GM12872 (cell line): Measurements from ENCODE around the gene FUT8.

Source experiments
- CTCF ChIP-seq: IDR thresholded peaks from 3 replicates; pipeline ENCODE4 v1.5.1; 2011; ENCODE audit warnings: low read depth, mild to moderate bottlenecking, low read length, moderate library complexity; ENCODE audit not compliant: insufficient read depth

Gene FUT8

GRCh38 chr14:65783101-65783500 lies 370.6 kb downstream of the FUT8 start:
- no peak for TF ChIP-seq CTCF

- TF ChIP-seq CTCF, result no peak
Measured at GRCh38 chr14:65783576-65783975, 371.0 kb downstream of the FUT8 start.

DNA sequence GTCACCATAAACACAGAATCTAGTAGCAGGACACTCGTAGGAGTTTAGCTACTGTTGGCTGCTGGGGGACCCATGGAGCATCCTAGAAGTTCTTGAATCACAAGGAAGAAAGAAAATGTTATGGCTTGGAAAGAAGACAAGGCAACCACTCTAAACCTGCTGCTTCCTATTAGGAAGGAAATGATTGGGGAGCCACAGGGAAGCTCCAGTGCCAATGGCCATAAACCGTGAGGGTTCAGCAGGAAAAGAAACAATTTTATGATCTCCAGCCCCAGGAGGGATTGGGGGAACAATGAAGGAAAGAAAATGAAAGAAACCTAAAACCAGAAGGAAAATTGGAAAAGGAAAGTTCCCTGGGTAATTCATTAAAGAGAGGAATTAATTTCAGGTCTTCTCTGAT lies 372.0 kb downstream of the FUT8 start:
- TF ChIP-seq CTCF, result no peak

- no peak for TF ChIP-seq CTCF
Measured at GRCh38 chr14:65787461-65787860, 374.9 kb downstream of the FUT8 start.

GRCh38 chr14:65788876-65789275 lies 376.3 kb downstream of the FUT8 start:
- no peak for TF ChIP-seq CTCF

- no peak for TF ChIP-seq CTCF
Measured at GRCh38 chr14:65789363-65789762, 376.8 kb downstream of the FUT8 start.

GRCh38 chr14:65790172-65790815 lies 377.8 kb downstream of the FUT8 start:
- TF ChIP-seq CTCF, result no peak
